Astrocyte (in vitro differentiated cells and primary cell): ENCODE results near the gene RNF121.

Experiments used
- CTCF ChIP-seq: IDR thresholded peaks from 2 replicates; pipeline ENCODE4 v1.5.1; 2011; ENCODE audit warnings: low read depth, mild to moderate bottlenecking, inconsistent platforms, low read length, moderate library complexity; ENCODE audit not compliant: insufficient read depth
- EZH2 ChIP-seq: IDR thresholded peaks from 2 replicates; pipeline ENCODE4 v1.6.1; 2012; ENCODE audit warnings: mild to moderate bottlenecking, low read length, inconsistent platforms; ENCODE audit not compliant: insufficient read depth

GRCh38 chr11:71951741-71952310, 23.0 kb downstream of the RNF121 start:
- TF ChIP-seq EZH2 (no peak), CTCF (no peak)
